ENCODE measurements around the gene GALT. TPM values are rescaled to one million over a fixed set of nuclear protein-coding genes. Genes with fewer than 3 reads are reported as not detected.
"Not testable (repeated sequence)": the region's sequence is repeated elsewhere in the genome, so short reads cannot be mapped to it uniquely, and the experiment has no call there.

The GALT gene
- total RNA-seq, 4 donors from 2014 or later: 111 to 310 (median 185) TPM

DNA sequence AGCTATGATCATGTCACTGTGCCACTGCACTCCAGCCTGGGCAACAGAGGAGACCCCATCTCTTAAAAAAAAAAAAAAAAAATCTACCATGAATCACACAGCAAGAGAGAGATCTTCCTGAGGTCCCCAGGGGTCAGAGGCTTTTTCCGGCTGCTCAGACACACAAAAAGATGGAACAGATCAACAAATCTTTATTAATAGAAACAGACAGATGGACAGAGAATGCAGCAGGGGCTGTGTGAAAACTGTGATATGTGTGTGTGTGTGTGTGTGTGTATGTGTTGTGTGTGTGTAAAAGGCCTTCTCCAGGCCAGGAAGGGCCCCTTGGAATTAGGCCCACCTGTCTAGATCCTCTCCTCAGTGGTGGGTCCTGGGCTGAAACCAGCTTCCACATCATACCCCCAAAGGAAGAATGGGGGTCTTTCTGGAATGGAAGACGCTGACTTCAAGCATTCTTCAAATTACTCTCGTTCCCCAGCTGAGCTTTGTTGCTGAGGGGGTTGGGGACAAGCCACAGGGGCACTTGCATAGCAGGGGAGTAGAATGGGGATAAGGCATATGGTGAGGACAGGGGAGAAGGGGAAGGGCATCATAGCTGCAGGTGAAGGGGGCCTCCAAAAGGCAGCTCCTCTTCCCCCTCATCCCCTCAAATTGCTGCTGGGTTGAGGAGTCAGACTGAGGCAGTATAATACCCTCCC lies 11.8 kb upstream of the GALT start:
- peaks cover 0 to 2% of the 10 kb centered on the region in 2 donors for H3K27me3 ChIP-seq
- H3K4me1 ChIP-seq: peaks cover 0 to 26% (median 10%) of the 10 kb centered on the region in 4 donors
- TF ChIP-seq POLR2A (IDR thresholded peaks at IDR 0.05) (no peak), CTCF (IDR thresholded peaks at IDR 0.05) (no peak)
- no peak overlapping the region for H3K27ac ChIP-seq
- peaks cover 0 to 10% (median 0%) of the 10 kb centered on the region in 3 donors for H3K36me3 ChIP-seq
- no peak for DNase-seq
- no peak overlapping the region for H3K4me3 ChIP-seq
- H3K9me3 ChIP-seq: no peaks in the 10 kb centered on the region

DNA sequence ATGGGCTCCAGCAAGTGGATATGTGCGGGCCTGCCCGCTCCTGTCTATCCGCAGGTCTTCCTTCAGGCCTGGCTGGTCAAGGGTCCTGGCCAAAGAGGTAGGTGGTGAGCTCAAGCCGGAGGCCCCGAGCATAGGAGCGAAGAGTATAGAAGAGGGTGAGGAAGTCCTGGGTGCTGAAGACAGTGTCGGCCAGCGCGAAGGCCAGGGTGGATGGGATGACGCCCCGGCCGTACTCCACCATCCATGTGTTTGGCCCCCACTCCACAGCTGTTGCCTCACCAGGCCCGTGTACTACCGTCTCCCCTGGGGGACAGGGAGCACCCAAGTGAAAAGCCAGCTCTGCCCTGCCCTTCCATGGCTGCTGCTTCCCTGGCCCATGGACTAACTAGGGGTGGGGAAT lies 10.9 kb upstream of the GALT start:
- no peak for DNase-seq
- Histone ChIP-seq H3K4me3 (no peak overlapping the region), H3K36me3 (peaks cover 0 to 10% (median 0%) of the 10 kb centered on the region in 3 donors), H3K27me3 (no peaks in the 10 kb centered on the region), H3K4me1 (peaks cover 0 to 26% (median 10%) of the 10 kb centered on the region in 4 donors), H3K9me3 (no peaks in the 10 kb centered on the region), H3K27ac (no peak overlapping the region)
- no peak for TF ChIP-seq POLR2A (IDR thresholded peaks at IDR 0.05)
- no peak for TF ChIP-seq CTCF (IDR thresholded peaks at IDR 0.05)

- H3K27me3 ChIP-seq: no peaks in the 10 kb centered on the region
These were observed 9.6 kb upstream of the GALT start for GRCh38 chr9:34636791-34637355.

GRCh38 chr9:34637356-34638137 lies 8.9 kb upstream of the GALT start, which contains the start of gene SIGMAR1:
Gene SIGMAR1 (minus strand): TSS chr9:34637787. CDS start chr9:34637697, 90 bp downstream.
- DNase-seq: peak; percentile 89 to 97 (median 97)
- peaks cover 0 to 10% (median 0%) of the 10 kb centered on the region in 3 donors for H3K36me3 ChIP-seq
- H3K27me3 ChIP-seq: no peaks in the 10 kb centered on the region
- peak within 1 kb of the TSS; percentile 73 to 86 (median 82) for H3K27ac ChIP-seq
- H3K4me3 ChIP-seq: peak within 1 kb of the TSS; percentile 69 to 79 (median 74)
- peaks cover 0 to 26% (median 10%) of the 10 kb centered on the region in 4 donors for H3K4me1 ChIP-seq
- no peaks in the 10 kb centered on the region for H3K9me3 ChIP-seq
- TF ChIP-seq POLR2A (IDR thresholded peaks at IDR 0.05): peak; percentile 88 to 89
- peak in 2 of 6 experiments; percentile 30 to 34 for TF ChIP-seq CTCF (IDR thresholded peaks at IDR 0.05)

More at GRCh38 chr9:34636791-34637355, 9.6 kb upstream of the GALT start:
- H3K4me1 ChIP-seq: peaks cover 0 to 26% (median 10%) of the 10 kb centered on the region in 4 donors
- no peak for TF ChIP-seq POLR2A (IDR thresholded peaks at IDR 0.05)
- no peak for TF ChIP-seq CTCF (IDR thresholded peaks at IDR 0.05)
- H3K9me3 ChIP-seq: no peaks in the 10 kb centered on the region
- H3K36me3 ChIP-seq: peaks cover 0 to 10% (median 0%) of the 10 kb centered on the region in 3 donors
- peak overlapping the region; percentile 73 to 86 (median 82) for H3K27ac ChIP-seq
- DNase-seq: no peak
- H3K4me3 ChIP-seq: peak overlapping the region; percentile 69 to 79 (median 74)

- H3K27ac ChIP-seq: peak overlapping the region; percentile 73 to 86 (median 82)
- H3K27me3 ChIP-seq: no peaks in the 10 kb centered on the region
- DNase-seq: no peak
- TF ChIP-seq POLR2A (IDR thresholded peaks at IDR 0.05) (no peak), CTCF (IDR thresholded peaks at IDR 0.05) (no peak)
- peak overlapping the region; percentile 69 to 79 (median 74) for H3K4me3 ChIP-seq
- no peaks in the 10 kb centered on the region for H3K9me3 ChIP-seq
- H3K36me3 ChIP-seq: peaks cover 0 to 10% (median 0%) of the 10 kb centered on the region in 3 donors
- peaks cover 0 to 26% (median 10%) of the 10 kb centered on the region in 4 donors for H3K4me1 ChIP-seq
These were observed 8.4 kb upstream of the GALT start for GRCh38 chr9:34638138-34638445.

- not testable (repeated sequence) for H3K27ac ChIP-seq, H3K9me3 ChIP-seq, H3K36me3 ChIP-seq, H3K4me3 ChIP-seq, H3K27me3 ChIP-seq, DNase-seq
- H3K4me1 ChIP-seq: peaks cover 0 to 26% (median 10%) of the 10 kb centered on the region in 4 donors
These were observed 7.2 kb upstream of the GALT start for GRCh38 chr9:34639322-34639721.
